Measurements from ENCODE around the gene CROCC2.

The CROCC2 gene

GRCh38 chr2:240891492-240892340 lies 14.4 kb upstream of the CROCC2 start:
- no peak for DNase-seq (ENCODE audit: low spot score)

DNA sequence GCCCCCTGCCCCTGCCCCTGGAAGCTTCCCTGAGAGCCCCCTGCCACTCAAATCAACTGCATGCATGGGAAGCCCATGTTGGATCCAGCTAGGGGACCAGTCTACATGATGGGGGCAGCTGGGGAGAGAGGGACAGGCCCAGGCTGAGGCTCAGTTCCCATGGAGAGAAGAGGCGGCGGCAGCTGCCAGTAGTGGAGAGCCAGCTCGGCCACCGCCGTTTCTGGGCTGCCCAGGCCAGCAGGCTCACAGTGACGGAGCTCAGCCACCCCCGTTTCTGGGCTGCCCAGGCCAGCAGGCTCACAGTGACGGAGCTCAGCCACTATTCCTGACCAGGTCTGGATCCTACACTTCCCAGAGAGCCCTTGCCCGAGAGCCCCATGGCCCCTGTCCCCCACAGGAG lies 13.8 kb upstream of the CROCC2 start:
- no peak for DNase-seq (ENCODE audit: low spot score)

DNA sequence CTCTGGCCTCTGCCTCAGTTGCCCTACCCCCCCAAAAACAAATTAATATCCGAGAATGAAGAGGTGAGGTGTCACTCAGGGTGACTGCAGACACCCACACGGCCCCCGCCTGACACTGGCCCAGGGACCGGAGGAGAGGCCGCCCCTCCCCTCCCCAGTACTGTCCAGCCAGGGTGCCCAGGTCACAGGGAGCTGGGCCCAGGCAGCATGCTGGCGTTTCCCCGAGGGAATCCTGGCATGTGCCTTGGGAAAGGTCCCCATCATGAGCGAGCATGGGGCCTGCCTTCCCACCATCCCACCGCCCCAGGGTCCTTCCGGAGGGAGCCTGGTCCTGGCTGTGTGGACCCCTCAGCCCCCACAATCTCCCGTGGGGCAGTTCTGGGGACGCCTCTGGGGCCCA lies 13.2 kb upstream of the CROCC2 start:
- no peak for DNase-seq (ENCODE audit: low spot score)

GRCh38 chr2:240893363-240893844 lies 12.7 kb upstream of the CROCC2 start:
- DNase-seq (ENCODE audit: low spot score), result peak; percentile 49

GRCh38 chr2:240894006-240894405 lies 12.1 kb upstream of the CROCC2 start:
- no peak for DNase-seq (ENCODE audit: low spot score)

- no peak for DNase-seq (ENCODE audit: low spot score)
Observed at GRCh38 chr2:240894836-240895558, 11.1 kb upstream of the CROCC2 start.

DNA sequence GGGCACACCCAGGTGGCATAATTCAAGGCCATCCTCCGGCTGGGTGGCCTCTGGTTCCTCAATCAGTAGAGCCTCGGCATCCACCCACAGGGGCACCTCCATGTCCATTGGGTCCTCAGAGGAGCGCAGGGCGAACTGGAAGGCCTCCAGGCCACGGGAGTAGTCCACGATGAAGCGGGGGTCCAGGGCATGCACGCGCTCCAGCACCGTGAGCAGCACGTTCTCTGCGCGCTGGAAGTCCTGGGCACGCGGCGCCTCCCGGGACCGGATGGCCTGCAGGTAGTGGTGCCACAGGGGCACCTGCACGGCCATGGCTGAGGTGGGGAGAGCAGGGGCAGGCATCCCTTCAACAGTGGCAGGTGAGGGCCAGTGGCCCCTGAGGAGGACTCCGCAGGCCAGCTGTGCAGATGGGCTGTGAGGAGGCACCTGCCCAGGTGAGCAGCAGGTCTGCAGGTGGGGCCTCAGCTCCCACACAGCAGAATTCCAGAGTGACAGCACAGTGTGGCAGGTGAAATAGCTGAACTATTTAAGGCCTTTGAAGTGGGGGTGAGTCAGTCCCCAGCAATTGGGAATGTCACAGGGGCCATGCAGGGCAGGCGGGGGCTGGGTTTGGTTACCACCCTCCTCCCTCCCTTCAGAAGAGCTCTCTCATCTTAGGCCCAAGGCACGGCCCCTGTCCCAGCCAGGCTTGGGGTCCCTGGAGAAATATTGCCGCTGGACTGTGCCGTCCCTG lies 10.3 kb upstream of the CROCC2 start, which contains the start of gene MAB21L4:
Gene MAB21L4 (minus strand): TSS at position 501 of the 733 bp plus-strand sequence. CDS start 159 bp downstream, at position 342.
- DNase-seq (ENCODE audit: low spot score), result no peak

- no peak for DNase-seq (ENCODE audit: low spot score)
Observed at GRCh38 chr2:240896394-240896793, 9.7 kb upstream of the CROCC2 start.

GRCh38 chr2:240896871-240897692 lies 9.1 kb upstream of the CROCC2 start:
- no peak for DNase-seq (ENCODE audit: low spot score)

DNA sequence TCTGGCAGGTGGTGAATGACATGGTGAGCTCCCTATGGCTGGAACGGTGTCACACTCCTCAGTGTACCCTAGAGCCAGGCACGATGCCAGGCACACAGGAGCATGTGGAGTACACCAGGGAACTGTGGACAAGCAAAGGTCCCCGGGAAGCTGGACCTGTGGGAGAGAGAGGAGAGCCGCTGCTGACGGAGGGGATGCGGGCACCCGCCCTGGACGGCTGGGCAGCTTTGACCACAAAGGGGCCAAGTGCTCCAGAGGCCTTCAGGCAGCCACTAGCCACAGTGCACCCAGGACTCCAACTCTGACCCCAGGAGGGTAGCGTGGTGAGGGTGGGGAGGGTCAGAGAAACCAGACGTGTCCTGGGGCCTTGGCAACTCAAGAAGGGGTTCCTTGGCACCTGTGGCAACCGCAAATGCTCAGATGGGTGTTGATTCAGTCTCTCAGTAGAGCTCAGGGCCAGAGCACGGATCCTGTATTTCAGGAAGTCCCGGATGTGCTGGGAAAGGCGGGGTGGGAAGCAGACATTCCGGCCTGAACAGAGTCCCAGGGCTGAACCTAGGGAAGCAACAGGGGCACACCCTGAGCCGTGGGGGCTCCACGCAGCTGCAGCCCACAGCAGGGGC lies 7.9 kb upstream of the CROCC2 start:
- no peak for DNase-seq (ENCODE audit: low spot score)

DNA sequence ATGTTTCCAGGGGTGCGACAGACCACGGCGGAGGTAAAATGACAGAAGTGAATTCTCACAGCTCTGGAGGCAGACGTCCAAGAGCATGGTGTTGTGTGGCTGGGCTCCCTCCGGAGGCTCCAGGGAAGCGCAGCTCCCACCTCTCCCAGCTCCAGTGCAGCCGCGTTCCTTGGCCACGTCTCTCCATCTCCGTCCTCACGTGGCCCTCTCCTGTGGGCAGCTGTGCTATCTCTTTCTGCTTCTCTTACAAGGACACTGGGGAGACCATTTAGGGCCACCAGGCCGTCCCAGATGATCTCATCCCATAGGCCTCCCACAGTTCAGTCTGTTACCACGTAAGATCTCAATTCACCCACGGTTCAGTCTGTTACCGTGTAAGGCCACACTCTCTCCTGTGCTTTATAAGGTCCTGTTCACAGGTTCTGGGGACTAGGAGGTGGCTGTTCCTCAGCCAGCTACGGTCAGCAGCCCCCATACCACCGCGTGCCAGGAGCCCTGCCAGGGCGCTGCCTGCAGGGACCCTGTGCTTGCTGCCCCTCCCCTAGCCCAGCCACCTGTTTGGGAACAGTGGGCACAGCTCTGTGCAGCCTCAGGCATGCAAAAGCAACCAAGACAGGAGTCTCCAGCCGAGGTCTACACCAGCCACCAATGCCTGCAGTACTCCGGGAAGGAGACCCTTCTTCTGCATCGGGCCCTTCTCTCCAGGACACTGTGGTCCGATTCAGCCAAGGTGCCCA lies 7.2 kb upstream of the CROCC2 start:
- no peak for DNase-seq (ENCODE audit: low spot score)

DNA sequence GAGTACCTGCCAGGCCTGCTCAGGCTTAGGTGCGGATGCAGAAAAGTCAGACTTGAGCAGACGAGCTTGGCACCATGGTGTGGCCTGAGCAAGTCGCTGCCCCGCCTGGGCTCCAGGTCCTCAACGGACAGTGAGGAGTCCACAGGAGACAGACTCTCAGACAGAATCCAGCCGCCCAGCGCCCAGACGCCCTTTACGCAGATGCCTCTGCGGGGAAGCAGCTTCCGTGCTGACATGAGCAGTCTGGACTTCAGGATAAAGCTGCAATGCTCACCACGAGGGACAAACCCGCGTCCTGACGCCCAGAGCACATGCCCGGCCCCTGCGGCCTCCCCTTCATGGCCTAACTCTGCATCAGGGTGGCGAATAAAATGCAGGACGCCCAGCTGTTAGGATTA lies 6.7 kb upstream of the CROCC2 start:
- no peak for DNase-seq (ENCODE audit: low spot score)

DNA sequence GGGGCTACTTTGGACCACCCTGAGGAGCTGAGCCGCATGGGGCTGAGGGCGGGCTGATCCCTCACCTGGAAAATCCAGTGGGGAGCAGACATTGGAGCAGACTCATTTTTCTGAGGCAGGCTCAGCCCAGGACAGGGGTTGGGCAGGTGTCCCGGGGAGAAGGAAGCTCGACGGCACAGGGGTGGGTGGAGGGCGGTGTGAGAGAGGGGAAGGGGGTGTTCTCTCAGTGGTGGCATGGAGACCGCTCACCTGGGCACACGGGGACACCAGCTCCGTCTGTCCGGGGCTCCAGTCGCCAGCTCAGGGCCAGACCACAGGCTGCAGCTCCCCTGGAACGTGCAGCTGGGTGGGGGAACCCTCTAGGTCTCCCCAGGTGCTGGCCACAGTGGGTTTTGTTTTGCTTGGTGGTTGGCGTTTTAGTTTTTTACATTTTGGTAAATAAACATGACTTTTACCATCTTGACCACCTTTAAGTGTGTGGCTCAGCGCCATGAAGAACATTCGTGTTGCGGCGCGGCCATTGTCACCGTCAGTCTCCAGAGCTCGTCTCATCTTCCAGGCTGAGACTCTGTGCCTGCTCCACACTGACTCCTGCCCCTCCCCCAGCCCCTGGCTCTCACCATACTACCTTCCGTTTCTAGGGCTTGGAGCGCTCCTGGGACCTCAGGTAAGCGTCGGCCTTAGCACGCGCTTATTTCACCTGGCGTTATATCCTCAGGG lies 5.8 kb upstream of the CROCC2 start:
- no peak for DNase-seq (ENCODE audit: low spot score)

DNA sequence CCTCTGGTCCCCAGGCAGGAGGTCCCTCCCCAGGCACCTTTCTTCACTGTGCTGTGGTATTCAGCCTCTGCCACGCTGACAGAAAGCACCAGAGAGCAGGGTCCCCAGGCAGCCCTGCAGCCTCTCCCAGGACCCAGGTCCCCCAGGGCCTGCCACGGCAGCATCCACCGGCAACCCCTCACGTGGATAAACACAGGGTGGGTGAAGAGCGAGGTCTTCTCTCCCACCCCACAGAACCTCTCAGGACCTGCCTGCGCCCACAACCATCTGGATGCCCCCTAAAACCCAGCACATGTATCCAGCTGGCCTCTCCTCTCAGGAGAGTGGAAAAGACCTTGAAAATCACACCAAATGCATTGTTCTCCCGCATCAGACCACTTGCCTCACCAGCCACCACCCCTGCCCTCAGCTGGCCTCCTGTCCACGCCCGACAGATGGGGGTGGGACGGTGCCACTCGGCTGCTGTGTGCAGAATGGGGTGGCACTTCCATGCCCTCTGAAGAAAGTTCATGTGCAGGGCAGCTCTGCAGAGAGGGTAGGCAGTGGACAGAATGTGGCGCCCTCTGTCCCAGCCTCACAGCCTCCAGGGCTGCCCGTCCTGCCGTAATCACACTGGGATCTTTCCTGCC lies 4.0 kb upstream of the CROCC2 start:
- DNase-seq (ENCODE audit: low spot score), result no peak

DNA sequence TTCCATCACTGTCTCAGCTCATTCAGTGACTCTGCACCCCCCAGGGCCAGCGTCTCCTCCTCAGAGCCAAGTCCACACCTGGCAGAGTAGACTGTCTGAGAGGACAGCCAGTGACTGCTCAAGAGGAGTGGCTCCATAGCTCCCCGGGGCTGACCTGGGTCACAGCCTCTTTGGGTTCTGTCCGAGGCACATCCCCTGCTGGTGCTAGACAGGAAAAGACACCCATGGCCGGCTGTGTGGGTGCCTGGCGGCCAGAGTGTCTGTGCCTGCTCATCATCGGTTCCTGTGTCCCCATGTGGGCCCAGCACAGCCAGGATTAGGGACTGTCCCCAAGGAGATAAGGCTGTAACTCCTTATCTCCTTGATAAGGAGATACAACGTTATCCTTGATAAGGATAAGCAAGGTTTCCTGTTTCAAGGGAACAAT lies 3.5 kb upstream of the CROCC2 start:
- DNase-seq (ENCODE audit: low spot score), result peak; percentile 37

GRCh38 chr2:240903191-240904060 lies 2.7 kb upstream of the CROCC2 start:
- DNase-seq (ENCODE audit: low spot score), result no peak

All from SK-N-DZ (cell line).